Erythroblast (primary cell): ENCODE results near the gene ZNF618.
"Not testable (repeated sequence)": the region's sequence is repeated elsewhere in the genome, so short reads cannot be mapped to it uniquely, and the experiment has no call there.

ENCODE experiments used
- DNase-seq, 2 experiments: peaks; one replicate each; lab custom pipeline; 2025; lab: John Stamatoyannopoulos, UW
- GATA1 ChIP-seq: IDR thresholded peaks from 2 replicates; pipeline ENCODE4 v1.6.1; 2011; ENCODE audit warnings: low read depth, mild to moderate bottlenecking, control low read depth, low read length, moderate library complexity
- POLR2A ChIP-seq: IDR thresholded peaks from 2 replicates; pipeline ENCODE4 v1.6.1; 2011; ENCODE audit warnings: mild to moderate bottlenecking, low read length

ZNF618 gene

DNA sequence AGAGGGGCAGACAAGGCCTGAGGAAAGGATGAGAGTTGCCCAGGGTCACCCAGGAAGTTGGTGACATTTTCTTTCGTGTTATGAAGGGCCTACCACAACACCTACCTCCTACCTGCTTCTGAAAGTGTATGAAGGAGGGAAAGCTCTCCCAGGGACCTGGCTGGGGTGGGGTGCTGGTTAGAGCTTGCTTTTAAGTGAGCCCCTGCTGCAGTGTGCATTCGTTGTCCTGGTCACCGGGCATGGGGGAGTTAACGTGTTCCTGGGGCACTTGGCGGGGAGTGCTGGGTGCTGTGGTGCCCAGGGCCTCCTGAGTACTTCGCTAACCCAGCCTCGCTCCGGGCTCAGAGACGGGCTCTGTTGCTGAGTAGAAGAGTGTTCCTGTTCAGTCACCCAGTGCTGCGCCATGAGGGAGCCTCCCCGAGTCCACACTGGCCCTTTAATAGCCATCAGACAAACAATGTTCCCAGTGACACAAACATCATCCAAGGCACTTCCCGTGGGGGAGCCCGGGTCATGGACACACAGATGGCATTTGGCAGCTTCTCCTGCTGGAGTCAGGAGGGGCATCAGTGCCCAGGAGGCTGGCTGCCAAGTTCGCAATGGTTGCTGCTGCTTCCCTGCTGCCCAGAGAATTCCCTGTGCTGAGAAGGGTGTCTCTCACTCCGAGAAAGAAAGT lies 116.3 kb downstream of the ZNF618 start:
- no peak for DNase-seq
- TF ChIP-seq POLR2A (no peak), GATA1 (no peak)

DNA sequence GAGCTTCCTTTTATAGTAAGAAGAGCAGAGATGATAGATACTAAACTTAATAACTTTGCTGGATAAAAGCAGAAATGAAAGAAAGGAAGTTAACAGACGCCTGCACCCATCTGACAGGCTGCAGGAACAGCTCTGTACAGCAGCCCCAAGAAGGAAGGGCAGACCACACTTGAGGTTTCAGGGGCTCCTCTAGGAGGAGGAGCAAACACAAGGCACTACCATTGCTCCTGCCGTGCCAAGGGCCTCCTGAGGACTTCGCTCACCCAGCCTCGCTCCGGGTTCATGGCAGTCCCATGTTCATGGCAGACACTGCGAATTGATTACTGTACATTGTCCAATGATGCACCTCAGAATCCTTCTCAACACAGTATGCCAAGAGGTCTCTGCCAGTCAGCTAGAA lies 116.9 kb downstream of the ZNF618 start:
- TF ChIP-seq GATA1: no peak
- no peak for TF ChIP-seq POLR2A
- DNase-seq: no peak

DNA sequence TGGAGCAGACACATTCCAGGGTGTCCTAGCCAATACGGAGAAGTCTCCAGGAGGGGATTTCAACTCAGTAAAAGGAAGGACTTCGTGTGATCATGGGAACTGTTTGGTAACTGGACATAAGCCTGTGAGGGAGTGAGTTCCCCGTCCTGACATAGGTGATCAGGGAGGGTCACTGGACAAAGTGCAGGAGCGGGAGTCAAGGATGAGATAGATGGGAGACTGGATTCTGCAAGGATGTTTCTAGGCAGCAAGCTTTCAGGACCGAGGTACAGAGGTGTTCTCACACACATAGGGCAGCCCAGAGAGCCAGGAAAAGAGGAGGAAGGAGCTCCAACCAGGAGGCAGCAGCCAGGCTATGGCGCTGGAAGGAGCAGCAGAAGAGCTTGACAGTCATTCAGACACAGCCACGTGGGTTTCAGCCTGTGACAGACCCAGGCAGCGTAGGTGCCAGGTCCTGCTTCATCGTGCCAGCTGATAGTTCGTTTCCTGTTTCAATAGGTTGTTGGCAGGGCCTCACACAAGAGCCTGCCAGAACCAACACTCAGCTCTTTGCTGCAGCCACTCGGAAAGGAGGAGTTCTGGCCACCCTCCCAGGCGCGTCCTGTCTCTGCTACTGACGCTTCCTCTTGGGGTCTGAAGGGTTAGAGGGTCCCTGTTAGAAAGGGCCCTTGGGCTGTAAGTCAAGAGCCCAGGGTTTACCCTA lies 117.9 kb downstream of the ZNF618 start:
- TF ChIP-seq GATA1: no peak
- TF ChIP-seq POLR2A: no peak
- no peak for DNase-seq

- TF ChIP-seq GATA1 (no peak), POLR2A (no peak)
These were observed 119.3 kb downstream of the ZNF618 start for GRCh38 chr9:113995401-113995800.

GRCh38 chr9:113995963-113996362 lies 119.9 kb downstream of the ZNF618 start:
- no peak for DNase-seq
- TF ChIP-seq POLR2A (no peak), GATA1 (no peak)

More at GRCh38 chr9:113995401-113995800, 119.3 kb downstream of the ZNF618 start:
- DNase-seq: no peak

- DNase-seq: no peak
- TF ChIP-seq GATA1 (no peak), POLR2A (no peak)
These were observed 120.5 kb downstream of the ZNF618 start for GRCh38 chr9:113996531-113997001.

- DNase-seq: not testable (repeated sequence)
These were observed 121.0 kb downstream of the ZNF618 start for GRCh38 chr9:113997064-113997463.

DNA sequence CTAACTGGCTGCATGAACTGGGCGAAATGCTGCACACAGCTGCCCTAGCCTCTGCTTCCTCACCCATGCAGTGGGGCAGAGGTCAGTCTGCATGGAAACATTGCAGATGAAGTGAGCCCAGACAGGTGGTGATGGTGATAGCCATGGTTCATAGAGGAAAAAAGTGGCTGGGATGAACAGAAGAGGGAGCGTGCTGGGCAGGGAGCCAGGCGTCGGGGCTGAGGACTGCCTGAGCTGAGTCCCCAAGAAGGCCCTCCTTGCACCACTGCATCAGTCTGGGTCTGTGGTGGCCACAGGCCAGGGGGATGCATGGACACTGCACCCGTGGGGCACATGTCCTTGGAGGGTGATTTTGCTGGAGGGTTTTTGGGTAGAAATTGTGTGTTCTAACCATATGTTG lies 121.5 kb downstream of the ZNF618 start:
- no peak for DNase-seq
- TF ChIP-seq POLR2A (no peak), GATA1 (no peak)

DNA sequence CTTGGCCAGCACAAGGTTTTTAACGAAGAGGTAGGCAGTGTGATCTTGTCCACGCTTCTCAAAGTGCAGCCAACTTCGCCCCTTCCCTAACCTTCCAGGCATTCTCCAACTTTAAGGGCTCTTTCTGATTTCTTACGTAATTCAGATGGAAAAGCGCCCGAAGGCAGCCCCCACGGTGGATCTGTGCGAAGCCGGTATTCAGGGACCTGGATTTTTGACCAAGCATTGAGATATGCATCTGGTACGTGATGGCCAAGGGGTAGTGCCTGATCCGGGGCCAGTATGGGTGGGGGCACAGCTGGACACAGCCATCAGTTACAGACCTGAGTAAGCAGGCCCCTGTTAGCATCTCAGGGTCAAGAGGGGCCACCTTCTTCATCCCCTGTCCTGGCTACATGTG lies 122.0 kb downstream of the ZNF618 start:
- no peak for DNase-seq
- TF ChIP-seq GATA1 (no peak), POLR2A (no peak)

DNA sequence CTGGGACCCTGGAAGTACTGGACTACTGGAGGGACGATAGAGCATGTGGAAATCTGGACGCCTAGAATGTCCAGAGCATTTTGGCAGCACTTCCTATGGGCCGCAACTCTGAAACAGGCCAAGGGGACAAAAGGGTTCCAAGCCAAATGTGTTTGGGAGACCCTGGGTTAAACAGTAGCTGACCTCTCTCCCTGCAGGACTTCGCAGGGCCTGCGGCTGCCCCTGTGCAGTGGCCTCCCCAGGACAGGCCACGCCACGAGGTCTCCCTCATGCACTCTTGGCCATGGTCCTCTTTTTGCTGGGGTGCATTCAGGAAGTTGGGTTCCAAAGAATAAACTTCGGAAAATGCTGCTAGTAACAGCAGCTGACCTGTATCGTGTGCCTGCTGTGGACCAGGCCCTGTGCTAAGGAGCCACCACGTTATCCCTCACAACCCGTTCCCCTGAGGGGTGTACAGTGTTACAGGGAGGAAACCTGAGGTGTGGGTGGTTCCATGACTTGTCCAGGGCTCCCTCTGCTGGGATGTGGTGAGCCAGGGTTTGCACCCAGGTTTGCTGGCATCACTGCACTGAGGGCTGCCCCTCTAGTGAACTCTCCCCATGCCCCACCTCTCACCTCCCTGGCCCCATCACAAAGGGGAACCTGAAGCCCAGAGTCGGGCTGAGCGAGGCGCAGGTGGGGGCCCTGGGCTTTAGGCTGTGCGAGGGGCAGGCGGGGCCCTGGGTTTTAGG lies 122.6 kb downstream of the ZNF618 start:
- no peak for DNase-seq
- TF ChIP-seq GATA1 (no peak), POLR2A (no peak)

DNA sequence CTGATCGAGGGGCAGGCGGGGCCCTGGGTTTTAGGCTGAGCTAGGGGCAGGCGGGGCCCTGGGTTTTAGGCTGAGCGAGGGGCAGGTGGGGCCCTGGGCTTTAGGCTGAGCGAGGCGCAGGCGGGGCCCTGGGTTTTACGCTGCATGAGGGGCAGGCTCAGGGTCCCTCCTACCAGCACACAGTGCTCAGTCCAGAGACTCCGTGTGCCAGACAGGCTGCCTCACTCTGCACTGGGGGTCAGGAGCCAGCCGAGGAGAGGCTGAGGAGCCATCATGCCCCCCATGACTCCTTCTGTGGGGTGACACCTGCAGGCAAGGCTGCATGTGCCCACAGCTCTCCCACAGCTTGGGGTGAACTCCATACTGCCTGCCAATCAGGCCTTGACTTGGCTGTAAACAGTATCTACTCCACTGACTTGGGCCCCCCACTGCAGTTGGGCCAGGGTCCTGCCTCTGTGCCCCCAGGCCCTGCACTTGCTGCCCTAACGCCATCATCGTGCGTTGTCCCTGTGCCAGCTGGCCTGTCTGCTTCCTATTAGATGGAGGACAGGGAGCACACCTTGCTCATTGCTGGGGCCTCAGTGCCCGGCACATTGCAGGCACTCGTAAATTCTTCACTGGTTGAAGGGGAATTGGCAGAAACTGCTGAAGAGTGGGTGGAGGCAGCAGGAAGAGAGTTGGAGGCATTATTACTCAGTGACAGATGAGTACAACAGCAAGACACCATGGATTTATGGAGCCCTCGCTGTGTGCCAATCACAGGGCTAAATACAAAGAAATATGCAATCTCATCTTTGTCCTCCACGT lies 123.3 kb downstream of the ZNF618 start:
- no peak for DNase-seq

DNA sequence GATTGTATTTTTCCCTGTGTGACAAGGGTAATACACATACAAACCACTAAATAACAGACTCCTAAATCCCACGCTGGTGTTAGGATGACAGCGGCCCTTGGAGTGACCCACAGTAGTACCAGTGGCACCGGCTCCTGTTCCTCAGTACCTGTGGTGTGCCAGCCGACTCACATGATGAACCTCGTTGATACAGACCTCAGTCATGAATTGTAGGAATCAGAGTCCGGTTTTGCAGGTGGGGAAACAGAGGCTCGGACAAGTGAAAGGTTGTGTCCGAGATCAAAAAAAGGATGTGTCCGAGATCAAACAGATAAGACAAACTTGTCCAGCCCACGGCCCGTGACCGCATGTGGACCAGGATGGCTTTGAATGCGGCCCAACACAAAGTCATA lies 124.0 kb downstream of the ZNF618 start:
- TF ChIP-seq GATA1 (no peak), POLR2A (no peak)
- no peak for DNase-seq

More for the DNA sequence above, 123.3 kb downstream of the ZNF618 start:
- no peak for TF ChIP-seq POLR2A
- no peak for TF ChIP-seq GATA1

- TF ChIP-seq GATA1: no peak
- no peak for TF ChIP-seq POLR2A
These were observed 124.7 kb downstream of the ZNF618 start for GRCh38 chr9:114000671-114001409.

DNA sequence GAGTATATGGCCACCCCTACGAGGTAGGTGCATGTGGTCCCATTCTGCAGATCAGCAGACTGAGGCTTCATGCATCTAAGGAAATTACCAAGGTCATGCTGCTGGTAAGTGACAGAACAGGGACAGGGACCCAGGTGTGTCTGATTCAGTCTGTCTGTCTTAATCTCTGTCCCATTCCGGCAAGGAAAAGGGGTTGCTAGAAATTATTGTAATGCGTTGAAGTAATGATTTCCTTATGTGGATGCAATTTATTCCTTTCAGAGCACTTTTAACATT lies 125.2 kb downstream of the ZNF618 start:
- no peak for DNase-seq
- TF ChIP-seq GATA1 (no peak), POLR2A (no peak)

More at GRCh38 chr9:114000671-114001409, 124.7 kb downstream of the ZNF618 start:
- no peak for DNase-seq
